ENCODE data around the gene NDUFS5.

DNA sequence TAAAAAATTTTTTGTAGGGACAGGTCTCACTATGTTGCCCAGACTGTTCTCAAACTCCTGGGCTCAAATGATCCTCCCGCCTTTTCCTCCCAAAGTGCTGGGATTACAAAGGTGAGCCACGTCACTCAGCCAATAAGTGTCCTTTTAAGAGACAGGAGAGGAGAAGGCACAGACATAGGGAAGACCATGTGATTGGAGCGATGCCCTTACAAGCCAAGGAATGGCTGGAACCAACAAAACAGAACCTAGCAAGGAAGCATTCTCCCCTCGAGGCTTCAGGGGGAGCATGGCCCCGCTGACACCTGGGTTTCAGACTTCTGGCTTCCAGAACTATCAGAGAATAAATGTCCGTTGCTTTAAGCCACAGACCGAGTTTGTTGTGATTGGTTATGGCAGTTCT lies 37.0 kb downstream of the NDUFS5 start:
- TF ChIP-seq CTCF (IDR thresholded peaks at IDR 0.05) (no peak), POLR2A (IDR thresholded peaks at IDR 0.05) (no peak)
